Measurements from ENCODE around the gene MYADM. TPM values are rescaled to one million over a fixed set of nuclear protein-coding genes. Genes with fewer than 3 reads are reported as not detected.

Gene MYADM
- total RNA-seq, 2 donors from 2014 or later = 48.8 to 72.8 TPM

DNA sequence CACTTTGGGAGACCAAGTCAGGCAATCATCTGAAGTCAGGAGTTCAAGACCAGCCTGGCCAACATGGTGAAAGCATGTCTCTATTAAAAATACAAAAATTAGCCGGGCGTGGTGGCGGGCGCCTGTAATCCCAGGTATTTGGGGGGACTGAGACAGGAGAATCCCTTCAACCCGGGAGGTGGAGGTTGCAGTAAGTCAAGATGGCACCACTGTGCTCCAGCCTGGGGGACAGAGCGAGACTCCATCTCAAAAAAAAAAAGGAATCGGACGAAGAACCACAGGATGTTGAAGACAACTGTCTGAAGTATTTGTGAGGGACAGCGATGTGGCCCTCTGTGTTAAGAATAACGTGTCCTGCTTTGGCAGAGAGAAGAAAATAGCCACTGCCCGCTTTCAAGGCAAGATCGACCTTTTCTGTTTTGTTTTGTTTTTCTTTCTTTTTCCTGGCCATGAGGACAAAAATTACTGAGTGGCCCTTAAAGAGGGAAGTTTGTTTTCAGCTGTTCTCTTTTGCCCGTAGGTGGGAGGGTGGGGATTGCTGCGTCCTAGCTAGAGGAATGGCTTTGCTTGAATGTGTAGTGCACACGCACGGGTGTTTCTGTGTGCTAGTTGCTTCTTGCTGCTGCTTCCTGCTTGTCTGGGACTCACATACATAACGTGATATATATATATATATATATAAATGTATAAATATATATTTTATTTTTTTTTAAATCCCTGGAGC lies 8.1 kb downstream of the MYADM start:
- no peak overlapping the region for H3K4me3 Mint-ChIP-seq
- peaks cover 36% of the 10 kb centered on the region for H3K4me1 Mint-ChIP-seq
- ATAC-seq (replicated peaks) = no peak
- peaks cover 59% of the 10 kb centered on the region for H3K36me3 Mint-ChIP-seq (ENCODE audit: low read depth)
- H3K27ac Mint-ChIP-seq = no peak overlapping the region
- H3K27me3 Mint-ChIP-seq = no peaks in the 10 kb centered on the region
- no peaks in the 10 kb centered on the region for H3K9me3 Mint-ChIP-seq

DNA sequence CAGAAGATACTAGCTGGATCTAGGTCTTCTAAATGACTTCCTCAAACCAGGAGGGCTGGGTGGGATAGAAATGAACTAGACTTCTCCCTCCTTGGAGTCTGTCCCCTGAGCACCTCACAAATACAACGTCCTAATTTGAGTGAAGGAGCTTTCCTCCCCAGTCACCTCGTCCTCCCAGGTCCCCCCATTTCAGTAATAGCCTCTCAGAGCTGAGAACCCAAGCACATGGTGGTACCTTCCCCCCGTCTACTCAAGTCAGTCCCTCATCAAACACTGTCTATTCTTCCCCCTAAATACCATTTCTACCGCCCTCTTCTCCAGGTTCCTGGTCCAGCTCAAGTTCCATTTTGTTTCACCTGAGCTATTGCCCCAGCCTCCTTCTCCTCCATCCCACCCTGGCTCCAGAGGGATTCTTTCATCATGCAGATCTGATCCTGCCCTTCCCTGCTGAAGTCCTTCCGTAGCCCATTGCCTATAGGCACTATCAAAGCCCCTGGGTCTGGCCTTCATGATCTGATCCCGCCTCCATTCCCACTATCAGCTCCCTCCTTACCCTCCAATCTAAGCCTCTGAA lies 9.1 kb downstream of the MYADM start:
- Mint-ChIP-seq H3K4me3 (peak overlapping the region; percentile 18), H3K9me3 (no peaks in the 10 kb centered on the region), H3K36me3 (ENCODE audit: low read depth) (peaks cover 49% of the 10 kb centered on the region), H3K27me3 (no peaks in the 10 kb centered on the region), H3K27ac (no peak overlapping the region), H3K4me1 (peaks cover 29% of the 10 kb centered on the region)
- no peak for ATAC-seq (replicated peaks)

DNA sequence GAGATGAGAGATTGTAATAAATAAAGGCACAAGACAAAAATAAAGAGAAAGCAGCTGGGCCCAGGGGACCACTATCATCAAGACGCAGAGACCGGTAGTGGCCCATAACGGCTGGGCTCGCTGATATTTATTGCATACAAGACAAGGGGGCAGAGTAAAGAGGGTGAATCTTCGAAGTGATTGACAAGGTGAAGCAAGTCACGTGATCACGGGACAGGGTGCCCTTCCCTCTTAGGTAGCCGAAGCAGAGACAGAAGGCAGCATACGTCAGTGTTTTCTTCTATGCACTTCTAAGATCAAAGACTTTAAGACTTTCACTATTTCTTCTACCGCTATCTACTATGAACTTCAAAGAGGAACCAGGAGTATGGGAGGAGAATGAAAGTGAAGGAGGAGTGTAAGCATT lies 9.7 kb downstream of the MYADM start:
- peaks cover 28% of the 10 kb centered on the region for H3K4me1 Mint-ChIP-seq

DNA sequence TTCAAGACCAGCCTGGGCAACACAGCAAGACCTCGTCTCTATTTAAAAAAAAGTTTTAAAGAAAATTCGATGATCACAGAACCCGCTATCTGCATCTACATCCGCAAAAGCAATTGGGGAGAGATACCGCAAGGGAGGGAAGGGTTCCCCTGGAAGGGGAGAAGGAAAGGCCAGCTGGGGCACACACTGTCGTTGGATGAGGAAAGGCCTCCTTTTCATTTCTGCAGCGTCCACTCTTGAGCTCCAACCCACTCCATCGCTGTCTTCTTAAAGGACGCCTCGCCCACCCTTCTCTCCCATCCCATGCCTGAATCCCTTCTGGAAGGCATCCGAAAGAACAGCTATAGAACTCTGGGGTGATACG lies 11.1 kb downstream of the MYADM start:
- Mint-ChIP-seq H3K27me3 (peaks cover 6% of the 10 kb centered on the region), H3K4me1 (peaks cover 24% of the 10 kb centered on the region), H3K36me3 (ENCODE audit: low read depth) (peaks cover 31% of the 10 kb centered on the region), H3K27ac (no peak overlapping the region), H3K9me3 (no peaks in the 10 kb centered on the region), H3K4me3 (no peak overlapping the region)
- ATAC-seq (replicated peaks) = no peak

More for the DNA sequence above, 9.7 kb downstream of the MYADM start:
- H3K4me3 Mint-ChIP-seq = peak overlapping the region; percentile 18
- no peak overlapping the region for H3K27ac Mint-ChIP-seq
- peaks cover 43% of the 10 kb centered on the region for H3K36me3 Mint-ChIP-seq (ENCODE audit: low read depth)
- H3K27me3 Mint-ChIP-seq = no peaks in the 10 kb centered on the region
- ATAC-seq (replicated peaks) = no peak
- no peaks in the 10 kb centered on the region for H3K9me3 Mint-ChIP-seq

DNA sequence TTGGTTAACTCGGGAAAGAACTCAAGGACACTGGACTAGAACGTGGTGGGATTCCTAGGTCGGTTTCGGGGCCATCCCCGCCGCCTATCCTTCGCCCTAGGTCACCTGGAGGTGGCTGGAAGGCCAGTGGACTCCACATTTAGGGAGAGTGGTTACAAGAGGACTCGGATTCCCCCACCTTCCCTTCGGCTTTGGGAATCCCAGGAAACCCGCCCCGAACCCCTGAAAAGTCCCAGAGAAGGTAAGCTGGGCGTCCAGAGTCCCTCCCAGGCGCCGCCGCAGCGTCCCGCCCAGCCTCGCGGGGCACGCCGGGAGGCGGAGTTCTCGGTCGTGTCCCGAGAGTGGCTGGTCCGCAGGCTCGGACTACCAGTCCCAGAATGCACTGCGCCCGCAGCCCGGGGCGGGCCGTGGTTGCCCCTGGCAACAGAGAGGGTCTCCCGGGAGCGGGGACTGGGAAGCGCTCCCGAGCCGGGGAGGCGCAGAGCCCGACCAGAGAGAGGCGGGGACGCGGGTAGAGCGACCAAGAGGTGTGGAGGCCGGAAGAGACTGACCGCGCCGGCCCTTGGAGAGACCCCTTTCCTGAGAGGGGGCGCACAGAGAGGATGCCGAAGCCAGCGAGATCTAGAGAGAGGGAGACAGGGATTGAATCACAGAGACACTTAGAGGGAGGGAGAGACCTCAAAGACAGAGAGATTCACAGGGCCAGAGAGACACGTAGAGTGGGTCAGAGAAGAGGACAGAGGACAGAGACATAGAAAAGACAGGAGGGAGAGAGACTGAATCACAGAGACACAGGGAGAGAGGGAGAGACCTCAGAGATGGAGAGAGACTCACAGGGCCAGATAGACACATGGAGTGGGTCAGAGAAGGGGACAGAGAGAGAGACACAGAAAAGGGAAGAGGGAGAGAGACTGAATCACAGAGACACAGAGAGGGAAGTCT lies 11.7 kb downstream of the MYADM start:
- Mint-ChIP-seq H3K27ac (no peak overlapping the region), H3K4me3 (no peak overlapping the region), H3K4me1 (peaks cover 20% of the 10 kb centered on the region), H3K27me3 (peaks cover 12% of the 10 kb centered on the region), H3K36me3 (ENCODE audit: low read depth) (peaks cover 27% of the 10 kb centered on the region), H3K9me3 (no peaks in the 10 kb centered on the region)
- peak; percentile 93 for ATAC-seq (replicated peaks)

DNA sequence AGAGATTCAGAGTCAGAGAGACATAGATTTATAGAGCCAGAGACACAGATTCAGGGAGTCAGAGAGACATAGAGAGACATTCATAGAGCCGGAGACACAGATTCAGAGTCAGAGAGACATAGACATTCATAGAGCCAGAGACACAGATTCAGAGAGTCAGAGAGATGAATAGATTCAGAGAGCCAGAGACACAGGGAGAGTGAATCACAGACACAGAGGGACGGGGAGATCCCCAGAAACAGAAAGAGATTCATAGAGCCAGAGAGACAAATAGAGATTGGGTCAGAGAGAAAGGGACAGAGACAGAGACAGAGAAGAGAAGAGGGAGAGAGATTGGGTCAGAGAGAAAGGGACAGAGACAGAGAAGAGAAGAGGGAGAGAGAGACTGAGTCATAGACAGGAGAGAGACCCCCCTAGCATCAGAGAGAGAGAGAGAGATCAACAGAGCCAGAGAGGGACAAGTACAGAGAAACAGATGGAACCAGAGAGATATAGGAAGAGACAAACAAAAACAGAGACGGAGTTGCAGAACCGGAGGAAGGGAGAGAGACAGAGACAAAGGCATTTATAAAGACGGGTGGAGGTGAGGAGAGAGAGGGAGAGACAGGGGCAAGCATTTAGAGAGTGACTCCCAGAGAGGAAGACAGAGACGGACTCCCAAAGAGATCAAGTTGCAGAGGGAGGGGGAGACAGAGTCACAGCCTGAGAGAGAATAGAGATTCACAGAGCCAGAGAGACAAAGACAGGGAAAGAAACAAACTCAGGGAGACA lies 13.2 kb downstream of the MYADM start:
- Mint-ChIP-seq H3K9me3 (no peaks in the 10 kb centered on the region), H3K27me3 (peaks cover 17% of the 10 kb centered on the region), H3K4me1 (peaks cover 13% of the 10 kb centered on the region), H3K4me3 (no peak overlapping the region), H3K27ac (no peak overlapping the region), H3K36me3 (ENCODE audit: low read depth) (peaks cover 12% of the 10 kb centered on the region)
- peak; percentile 68 for ATAC-seq (replicated peaks)

DNA sequence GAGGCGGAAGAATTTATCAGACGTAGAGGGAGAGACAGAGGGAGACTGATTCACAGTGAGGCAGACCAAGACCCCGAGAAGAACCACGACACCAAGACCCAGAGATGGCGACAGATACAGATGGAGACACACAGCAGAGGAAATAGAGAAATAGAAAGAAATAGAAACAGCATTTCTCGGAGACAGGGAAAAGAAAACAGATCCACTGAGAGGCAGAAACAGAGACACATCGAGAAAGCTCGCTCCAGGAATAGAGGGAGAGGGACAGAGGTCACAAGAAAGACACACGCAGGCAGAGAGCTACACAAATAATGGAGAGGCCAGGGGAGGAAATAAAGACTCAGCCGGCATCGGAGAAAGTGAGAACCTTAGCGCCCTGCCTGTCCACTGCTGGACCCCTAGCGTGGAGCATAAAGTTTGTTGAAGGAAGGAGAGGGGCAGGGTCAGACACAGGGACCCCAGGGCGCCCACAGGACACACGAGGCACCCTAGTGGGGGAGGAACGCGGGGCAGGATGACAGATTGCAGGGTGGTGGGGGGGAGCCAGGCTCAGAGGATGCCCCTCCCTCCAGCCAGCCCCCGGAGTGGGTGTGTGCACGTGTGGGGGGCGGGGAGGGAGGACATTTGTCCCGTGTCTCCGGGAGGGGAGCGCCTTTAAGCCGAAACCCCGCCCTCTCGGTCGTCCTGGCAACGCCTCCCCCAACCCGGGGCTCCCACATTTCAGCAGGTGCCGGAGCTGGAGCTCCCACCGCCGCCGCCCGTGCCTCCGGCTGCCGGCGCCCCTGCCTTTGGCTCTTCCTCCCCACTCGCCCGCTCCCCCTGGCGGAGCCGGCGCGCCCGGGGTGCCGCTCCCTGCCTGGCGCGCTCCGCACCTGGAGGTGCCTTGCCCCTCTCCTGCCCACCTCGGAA lies 14.1 kb downstream of the MYADM start, which contains the start of gene PRKCG:
Gene PRKCG, plus strand, starts transcription at position 716 of the 909 bp plus-strand sequence. CDS start 298 bp downstream, outside the sequence.
- no peak within 1 kb of the TSS for H3K27ac Mint-ChIP-seq
- peaks cover 17% of the 10 kb centered on the region for H3K27me3 Mint-ChIP-seq
- peak; percentile 28 for ATAC-seq (replicated peaks)
- no peak within 1 kb of the TSS for H3K4me3 Mint-ChIP-seq
- peaks cover 13% of the 10 kb centered on the region for H3K4me1 Mint-ChIP-seq
- H3K9me3 Mint-ChIP-seq = no peaks in the 10 kb centered on the region
- peaks cover 5% of the 10 kb centered on the region for H3K36me3 Mint-ChIP-seq (ENCODE audit: low read depth)

DNA sequence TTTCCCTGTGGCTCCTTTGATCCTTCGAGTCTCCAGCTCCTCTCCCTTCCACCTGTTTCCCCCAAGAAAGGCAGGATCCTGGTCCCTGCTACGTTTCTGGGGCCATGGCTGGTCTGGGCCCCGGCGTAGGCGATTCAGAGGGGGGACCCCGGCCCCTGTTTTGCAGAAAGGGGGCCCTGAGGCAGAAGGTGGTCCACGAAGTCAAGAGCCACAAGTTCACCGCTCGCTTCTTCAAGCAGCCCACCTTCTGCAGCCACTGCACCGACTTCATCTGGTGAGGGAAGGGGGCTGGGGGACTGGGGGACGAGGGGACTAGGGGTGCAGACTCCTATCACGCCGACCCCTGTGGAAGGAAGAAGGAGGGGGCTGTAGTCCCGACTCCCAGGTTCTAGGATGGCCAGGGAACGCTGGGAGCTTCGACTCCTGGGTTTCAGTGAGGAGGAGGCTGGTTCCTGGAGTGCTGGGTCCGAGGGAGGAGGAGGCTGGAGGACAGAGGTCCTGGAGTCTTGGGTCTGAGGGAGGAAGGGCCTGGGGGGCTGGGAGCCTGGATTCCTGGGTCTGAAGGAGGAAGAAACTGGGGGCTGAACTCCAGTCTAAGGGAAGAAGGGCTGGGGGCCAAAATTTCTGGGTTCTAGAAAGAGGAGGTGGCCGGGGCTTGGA lies 14.8 kb downstream of the MYADM start:
- H3K9me3 Mint-ChIP-seq = no peaks in the 10 kb centered on the region
- no peak for ATAC-seq (replicated peaks)
- peaks cover 17% of the 10 kb centered on the region for H3K27me3 Mint-ChIP-seq
- no peak overlapping the region for H3K4me3 Mint-ChIP-seq
- peaks cover 5% of the 10 kb centered on the region for H3K4me1 Mint-ChIP-seq
- no peak overlapping the region for H3K27ac Mint-ChIP-seq
- H3K36me3 Mint-ChIP-seq (ENCODE audit: low read depth) = peaks cover 5% of the 10 kb centered on the region

DNA sequence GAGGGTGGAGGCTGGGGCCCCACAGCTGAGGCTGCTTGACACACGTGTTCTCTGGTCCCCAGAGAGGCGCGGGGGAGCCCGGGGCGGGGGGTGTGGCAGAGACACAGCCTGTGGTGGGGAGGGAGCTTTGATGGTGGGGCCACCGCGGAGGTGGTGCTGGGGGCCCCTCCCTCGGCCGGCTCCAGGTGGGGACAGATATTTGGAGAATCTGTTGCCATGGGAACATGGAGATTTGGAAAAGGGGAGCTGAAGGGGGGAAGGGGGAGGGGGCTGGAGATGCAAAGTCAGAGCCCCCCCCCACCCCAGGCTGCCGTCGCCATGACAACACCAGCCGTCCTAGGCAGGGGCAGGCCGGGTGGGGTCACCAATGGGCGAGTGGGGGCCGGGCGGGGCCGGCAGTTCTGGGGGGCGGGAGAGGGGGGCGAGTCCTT lies 15.6 kb downstream of the MYADM start:
- Mint-ChIP-seq H3K4me1 (peaks cover 5% of the 10 kb centered on the region), H3K4me3 (no peak overlapping the region), H3K27ac (no peak overlapping the region), H3K27me3 (peaks cover 17% of the 10 kb centered on the region), H3K9me3 (no peaks in the 10 kb centered on the region), H3K36me3 (ENCODE audit: low read depth) (peaks cover 5% of the 10 kb centered on the region)
- ATAC-seq (replicated peaks) = no peak

DNA sequence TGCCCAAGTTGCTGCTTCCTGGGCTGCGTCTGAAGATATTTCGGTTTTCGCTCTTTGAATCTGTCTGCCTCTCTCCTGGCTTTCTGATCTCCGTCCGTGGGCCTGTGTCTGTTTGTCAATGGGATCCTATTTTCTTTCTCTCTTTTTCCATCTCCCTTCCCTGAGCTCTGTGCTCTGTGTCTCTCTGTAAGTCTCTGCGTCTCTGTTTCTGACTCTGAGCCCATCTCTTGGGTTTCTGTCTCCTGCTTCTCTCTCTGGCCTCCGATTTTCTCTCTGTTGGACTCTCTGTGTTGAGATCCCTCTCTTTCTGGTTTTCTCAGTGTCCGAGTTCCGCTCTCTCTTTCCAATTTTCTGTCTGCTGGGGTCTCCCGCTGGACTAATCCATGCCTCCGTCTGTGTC lies 16.1 kb downstream of the MYADM start:
- peaks cover 5% of the 10 kb centered on the region for H3K4me1 Mint-ChIP-seq
- no peaks in the 10 kb centered on the region for H3K9me3 Mint-ChIP-seq
- peak overlapping the region; percentile 6 for H3K4me3 Mint-ChIP-seq
- H3K36me3 Mint-ChIP-seq (ENCODE audit: low read depth) = peaks cover 5% of the 10 kb centered on the region
- peaks cover 17% of the 10 kb centered on the region for H3K27me3 Mint-ChIP-seq
- no peak overlapping the region for H3K27ac Mint-ChIP-seq
- ATAC-seq (replicated peaks) = no peak

DNA sequence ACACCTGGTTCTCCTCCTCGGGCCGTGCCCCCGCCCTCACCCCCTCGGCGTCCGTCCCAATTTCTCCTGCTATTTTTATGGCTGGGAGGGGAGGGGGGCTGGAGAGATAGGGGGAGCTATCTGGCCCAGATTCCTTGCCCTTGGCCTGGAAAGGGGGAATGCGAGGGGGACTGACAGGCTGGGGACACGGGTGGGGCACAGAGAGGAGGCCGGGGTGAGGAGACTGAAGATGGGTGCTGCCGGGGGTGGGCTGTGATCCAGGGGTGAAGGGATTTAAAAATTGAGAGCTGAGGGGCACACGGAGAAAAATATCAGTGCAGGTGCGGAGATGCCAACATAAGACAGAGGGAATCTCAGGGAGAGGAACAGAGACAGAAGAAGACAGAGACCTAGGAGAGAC lies 16.6 kb downstream of the MYADM start:
- no peak overlapping the region for H3K4me3 Mint-ChIP-seq
- peaks cover 17% of the 10 kb centered on the region for H3K27me3 Mint-ChIP-seq
- peaks cover 5% of the 10 kb centered on the region for H3K36me3 Mint-ChIP-seq (ENCODE audit: low read depth)
- ATAC-seq (replicated peaks) = no peak
- H3K27ac Mint-ChIP-seq = no peak overlapping the region
- H3K4me1 Mint-ChIP-seq = peaks cover 5% of the 10 kb centered on the region
- H3K9me3 Mint-ChIP-seq = no peaks in the 10 kb centered on the region

DNA sequence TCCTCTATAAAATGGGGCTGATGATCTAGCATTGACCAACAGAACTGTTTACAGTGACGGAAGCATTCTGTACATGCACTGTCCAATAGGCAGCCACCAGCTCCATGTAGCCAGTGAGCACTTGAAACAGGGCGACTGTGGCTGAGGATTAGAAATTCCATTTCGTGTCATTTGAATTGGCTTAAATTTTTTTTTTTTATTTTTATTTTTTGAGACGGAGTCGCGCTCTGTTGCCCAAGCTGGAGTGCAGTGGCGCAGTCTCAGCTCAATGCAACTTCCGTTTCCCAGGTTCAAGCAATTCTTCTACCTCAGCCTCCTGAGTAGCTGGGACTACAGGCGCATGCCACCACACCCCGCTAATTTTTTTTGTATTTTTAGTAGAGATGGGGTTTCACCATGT lies 17.4 kb downstream of the MYADM start:
- Mint-ChIP-seq H3K4me3 (no peak overlapping the region), H3K36me3 (ENCODE audit: low read depth) (peaks cover 5% of the 10 kb centered on the region), H3K27me3 (peaks cover 17% of the 10 kb centered on the region), H3K9me3 (no peaks in the 10 kb centered on the region), H3K27ac (no peak overlapping the region), H3K4me1 (peaks cover 5% of the 10 kb centered on the region)
- ATAC-seq (replicated peaks) = no peak
